ENCODE results near the gene ALKAL2.

The ALKAL2 gene

DNA sequence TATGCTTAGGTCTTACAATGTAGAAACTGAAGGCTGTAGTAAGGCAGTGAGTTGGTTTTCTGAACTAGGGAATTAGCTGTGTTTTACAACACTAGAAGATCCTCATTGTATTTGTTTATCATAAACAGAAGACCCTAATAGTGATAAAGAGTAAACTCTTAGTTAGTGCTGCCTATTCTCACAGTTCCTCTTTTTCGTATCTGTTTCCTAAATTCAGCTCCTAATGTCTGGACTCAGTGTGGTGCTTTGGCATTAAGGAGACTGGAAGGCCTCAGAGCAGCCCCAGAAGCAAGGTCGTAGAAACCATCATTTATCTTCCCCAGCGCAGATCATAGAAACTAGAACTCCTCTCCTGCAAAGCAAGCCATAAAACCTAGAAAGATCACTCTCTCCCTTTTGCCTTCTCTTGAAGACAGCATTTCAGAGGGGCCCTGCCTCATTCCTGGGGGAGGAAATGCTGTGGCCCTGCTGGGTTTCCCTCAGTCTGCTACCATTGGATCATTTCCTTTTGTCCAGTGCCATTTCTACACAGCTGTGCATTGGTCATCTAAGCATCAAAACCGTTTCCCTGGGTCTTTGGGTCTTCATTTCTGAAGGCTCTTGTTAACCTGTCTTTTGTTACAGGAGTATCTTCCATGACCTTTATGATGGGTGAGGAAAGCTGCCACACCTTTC lies 18.4 kb downstream of the ALKAL2 start:
- no peak for DNase-seq

- DNase-seq, result no peak
These were observed 19.6 kb downstream of the ALKAL2 start for GRCh38 chr2:268323-268722.

GRCh38 chr2:264493-265468 lies 23.1 kb downstream of the ALKAL2 start, which contains the start of gene ACP1:
Gene ACP1, plus strand, starts transcription at chr2:264947. Its CDS starts 18 bp downstream, at chr2:264965.
- peak; percentile 85 for DNase-seq

GRCh38 chr2:263774-264492 lies 24.0 kb downstream of the ALKAL2 start, which contains the start of gene SH3YL1:
Gene SH3YL1, minus strand, starts transcription at chr2:264032. Its CDS starts 48 bp downstream, at chr2:263984.
- no peak for DNase-seq

GRCh38 chr2:263022-263738 lies 24.7 kb downstream of the ALKAL2 start:
- DNase-seq, result no peak

- DNase-seq, result no peak
These were observed 25.8 kb downstream of the ALKAL2 start for GRCh38 chr2:262117-262516.

GRCh38 chr2:260507-261161 lies 27.3 kb downstream of the ALKAL2 start:
- DNase-seq, result no peak

DNA sequence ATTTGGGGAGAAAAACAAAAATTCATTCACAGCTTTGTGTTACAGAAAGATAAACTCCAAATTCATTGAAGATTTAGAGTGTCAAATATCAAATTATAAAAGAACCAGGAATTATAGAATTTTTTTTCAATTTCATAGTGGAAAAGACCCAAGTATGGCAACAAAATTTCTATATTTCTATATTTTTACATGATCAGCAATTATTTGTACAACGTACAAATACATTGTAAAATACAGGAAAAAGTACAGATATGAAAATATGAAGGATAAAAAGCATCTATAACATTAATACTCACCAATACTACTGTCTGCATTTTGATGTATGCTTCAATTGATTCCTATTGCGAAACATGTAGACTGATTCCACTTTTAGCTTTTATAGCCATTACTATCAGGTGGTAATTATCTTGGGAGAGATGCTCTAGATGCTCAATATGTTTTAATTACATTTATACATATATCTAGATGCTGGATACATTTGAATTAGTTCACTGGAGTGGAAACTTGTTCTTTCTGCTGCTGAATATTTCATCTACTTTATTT lies 28.0 kb downstream of the ALKAL2 start:
- DNase-seq, result no peak

GRCh38 chr2:258933-259332 lies 29.0 kb downstream of the ALKAL2 start:
- DNase-seq, result no peak

DNA sequence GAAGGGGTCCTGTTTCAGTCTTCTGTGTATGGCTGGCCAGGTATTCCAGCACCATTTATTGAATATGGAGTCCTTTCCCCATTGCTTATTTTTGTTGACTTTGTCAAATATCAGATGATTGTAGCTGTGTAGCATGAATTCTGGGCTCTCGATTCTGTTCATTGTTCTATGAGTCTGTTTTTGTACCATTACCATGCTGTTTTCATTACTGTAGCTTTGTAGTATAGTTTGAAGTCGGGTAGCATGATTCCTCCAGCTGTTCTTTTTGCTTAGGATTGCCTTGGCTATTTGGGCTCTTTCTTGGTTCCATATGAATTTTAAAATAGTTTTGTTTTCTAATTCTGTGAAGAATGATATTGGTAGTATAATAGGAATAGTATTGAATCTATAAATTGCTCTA lies 30.0 kb downstream of the ALKAL2 start:
- DNase-seq, result no peak

GRCh38 chr2:257429-257828 lies 30.5 kb downstream of the ALKAL2 start:
- no peak for DNase-seq

- no peak for DNase-seq
These were observed 31.8 kb downstream of the ALKAL2 start for GRCh38 chr2:256094-256493.

GRCh38 chr2:255195-255594 lies 32.7 kb downstream of the ALKAL2 start:
- no peak for DNase-seq

DNA sequence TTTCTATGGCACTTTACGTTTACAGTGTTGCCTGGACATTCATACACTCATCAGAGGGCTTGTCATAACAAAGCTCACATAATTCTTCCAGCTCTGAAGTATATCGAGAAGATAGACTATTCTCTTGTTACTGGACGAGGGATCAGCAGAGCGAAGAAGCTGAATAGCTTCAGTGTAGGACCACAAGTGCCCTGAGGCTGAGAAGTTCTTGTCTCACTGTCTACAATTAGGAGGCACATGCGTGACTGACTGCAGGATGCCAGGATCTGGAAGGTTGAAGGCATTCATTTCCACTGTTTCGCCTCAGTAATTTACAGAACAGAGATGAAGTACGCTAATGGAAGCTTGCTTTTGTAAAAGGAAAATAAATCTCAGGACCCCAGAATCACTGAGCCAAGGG lies 33.6 kb downstream of the ALKAL2 start:
- DNase-seq, result no peak

- no peak for DNase-seq
These were observed 34.7 kb downstream of the ALKAL2 start for GRCh38 chr2:253202-253638.

DNA sequence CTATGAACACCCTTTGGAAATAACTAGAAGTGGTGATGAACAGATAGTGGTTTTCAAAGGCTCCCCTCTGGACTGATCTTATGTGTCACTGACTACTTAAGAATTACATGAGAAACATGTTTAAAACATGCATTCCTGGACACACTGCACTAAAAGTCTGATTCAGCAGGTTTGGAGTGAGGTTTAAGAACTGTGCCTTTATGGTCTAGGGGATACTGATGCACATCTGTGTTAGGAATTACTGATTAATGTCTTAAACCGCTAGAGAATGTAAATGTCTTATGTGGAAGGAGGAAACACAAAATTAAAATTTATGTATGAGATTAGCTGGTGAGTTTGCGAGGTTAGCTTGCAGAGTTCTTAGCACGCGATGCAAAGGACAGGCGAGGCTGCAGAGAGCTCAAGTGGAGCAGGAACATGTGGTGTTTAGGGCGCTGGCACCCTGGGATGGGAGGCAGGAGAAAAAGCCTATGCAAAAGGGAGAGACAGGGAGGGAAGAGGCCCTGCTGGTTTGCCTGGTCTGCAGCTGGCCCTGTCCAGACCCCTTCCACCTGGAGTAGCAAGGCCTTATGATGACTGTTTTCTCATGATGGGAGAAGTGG lies 35.8 kb downstream of the ALKAL2 start:
- no peak for DNase-seq

DNA sequence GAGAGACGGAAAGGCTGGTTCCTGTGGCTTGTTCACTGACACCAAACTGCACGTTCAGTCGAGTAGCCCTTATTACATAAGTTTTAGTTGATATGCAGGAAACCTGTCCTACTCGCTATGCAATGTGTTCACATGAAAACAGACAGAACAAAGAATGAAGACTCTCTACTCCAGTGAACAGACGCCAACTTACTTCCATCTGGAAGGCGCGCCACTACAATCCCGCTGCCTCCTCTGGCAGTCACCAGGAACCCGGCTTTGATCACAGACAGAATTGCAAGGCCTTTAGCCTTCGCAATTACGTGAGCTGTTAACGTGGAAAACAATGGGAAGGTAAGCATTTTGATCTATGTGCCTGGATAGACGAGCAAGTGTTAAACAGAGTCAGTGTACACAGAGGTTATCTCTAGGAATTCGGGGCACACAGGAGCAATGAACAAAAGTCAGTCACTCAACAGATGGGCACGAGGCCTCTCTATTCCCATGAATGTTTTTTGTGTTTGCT lies 38.3 kb downstream of the ALKAL2 start:
- DNase-seq, result no peak

DNA sequence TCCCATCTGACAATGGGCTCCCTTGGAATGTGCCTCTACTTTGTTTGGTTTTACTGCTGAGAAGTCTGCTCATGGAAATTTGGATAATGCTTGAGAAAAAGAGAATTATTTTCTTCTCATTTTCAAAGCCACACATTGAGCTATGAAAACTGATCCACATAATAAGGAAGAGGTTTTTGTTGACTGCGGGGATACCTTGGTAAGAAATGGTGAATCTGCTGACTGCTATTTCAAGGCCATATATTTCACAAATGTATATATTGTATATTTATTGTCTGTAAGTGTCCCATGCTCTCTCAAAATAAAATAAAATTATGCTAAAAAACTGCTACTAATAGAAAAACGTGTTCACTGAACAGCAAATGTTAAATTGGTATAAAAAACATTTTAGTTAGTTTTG lies 39.2 kb downstream of the ALKAL2 start:
- no peak for DNase-seq

GRCh38 chr2:246489-247144 lies 41.3 kb downstream of the ALKAL2 start:
- no peak for DNase-seq

DNA sequence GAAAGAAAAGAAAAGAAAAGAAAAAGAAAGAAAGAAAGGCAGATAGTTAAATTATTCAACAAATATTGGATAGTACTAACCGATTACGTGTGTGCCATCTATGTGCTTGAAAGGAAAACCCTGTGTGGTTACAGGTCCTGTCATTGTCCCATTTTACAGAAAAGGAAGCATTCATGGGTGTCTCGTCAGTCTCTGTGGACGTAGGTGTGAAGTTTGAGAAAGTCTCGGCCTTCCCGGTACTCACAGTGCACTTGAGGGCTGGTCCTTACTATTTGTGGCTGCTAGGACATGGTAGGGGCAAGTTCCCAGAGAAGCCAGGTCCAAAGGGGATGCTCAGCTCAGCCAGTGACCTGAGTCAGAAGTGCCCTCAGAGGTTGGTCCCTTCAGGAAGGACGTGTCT lies 43.3 kb downstream of the ALKAL2 start:
- DNase-seq, result no peak
